ENCODE data around the gene LINGO3. TPM values are rescaled to one million over a fixed set of nuclear protein-coding genes. Genes with fewer than 3 reads are reported as not detected.

Gene LINGO3
- polyA plus RNA-seq, 3 donors, result 0.08 to 2.8 (median 2.2) TPM

DNA sequence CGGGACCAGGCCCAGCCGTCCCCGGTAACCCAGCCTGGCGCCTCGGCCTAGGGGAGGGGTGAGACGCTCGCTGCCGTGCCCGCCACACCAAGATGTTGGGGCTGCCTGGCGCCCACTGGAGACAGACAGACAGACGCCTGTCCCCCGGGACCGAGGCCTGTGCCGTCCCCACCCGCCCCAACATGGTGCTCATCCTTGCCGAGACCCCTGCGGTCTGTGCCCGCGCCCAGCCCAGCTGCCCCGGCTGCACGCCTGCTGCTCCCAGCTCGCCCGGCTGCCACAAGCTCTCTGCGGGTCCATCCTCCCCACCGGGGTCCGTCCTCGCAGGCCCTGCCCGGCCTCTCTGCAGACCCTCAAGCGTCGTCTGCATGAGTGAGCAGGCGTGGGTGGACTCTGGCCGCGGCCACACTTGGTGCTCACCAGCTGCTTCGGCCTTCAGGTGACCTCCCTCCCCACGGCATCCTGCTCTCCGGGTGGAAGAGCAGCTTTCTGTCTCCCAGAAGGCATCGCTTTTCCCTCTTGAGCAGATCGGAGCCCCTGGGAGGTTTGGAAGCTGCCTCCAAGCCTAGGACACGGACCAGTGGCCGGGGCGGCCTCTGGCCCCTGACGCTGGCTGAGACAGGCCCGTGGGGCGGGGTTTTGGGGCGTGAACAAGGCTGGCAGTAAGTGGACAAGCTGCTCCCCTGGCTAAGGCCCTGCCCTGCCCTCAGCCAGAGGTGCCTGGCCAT lies 45.4 kb upstream of the LINGO3 start:
- Histone ChIP-seq H2AFZ (ENCODE audit: insufficient read depth, low read depth, low read length, poor library complexity, severe bottlenecking) (no peak overlapping the region), H3K27ac (ENCODE audit: low read depth in 1 of 2, low read length in 2 of 2) (no peak overlapping the region), H3K4me2 (replicated peaks; ENCODE audit: extremely low read depth, low read length, poor library complexity, severe bottlenecking) (no peak overlapping the region), H3K9ac (ENCODE audit: insufficient read depth, low read length, poor library complexity, severe bottlenecking) (no peak overlapping the region), H3K4me3 (replicated peaks in 1 of 3; ENCODE audit: low read depth in 2 of 3, low read length in 3 of 3) (no peak overlapping the region), H3K9me3 (replicated peaks in 1 of 2; ENCODE audit: control insufficient read depth in 1 of 2, insufficient read depth in 1 of 2, low read length in 2 of 2) (no peaks in the 10 kb centered on the region), H3K79me2 (ENCODE audit: insufficient read depth, low read length) (no peaks in the 10 kb centered on the region), H4K20me1 (ENCODE audit: insufficient read depth, low read length) (no peaks in the 10 kb centered on the region), H3K4me1 (ENCODE audit: control insufficient read depth in 1 of 2, insufficient read depth in 2 of 2, low read length in 2 of 2) (no peaks in the 10 kb centered on the region), H3K36me3 (replicated peaks in 1 of 2; ENCODE audit: control insufficient read depth in 1 of 2, insufficient read depth in 2 of 2, low read length in 2 of 2) (peaks cover 13 to 26% of the 10 kb centered on the region in 2 donors), H3K27me3 (ENCODE audit: control insufficient read depth in 2 of 2, insufficient read depth in 2 of 2, low read length in 2 of 2) (peaks cover 0 to 3% of the 10 kb centered on the region in 2 donors)
- H3K4me1 Mint-ChIP-seq, result no peaks in the 10 kb centered on the region
- peaks cover 0 to 14% of the 10 kb centered on the region in 2 donors for H3K36me3 Mint-ChIP-seq
- intact Hi-C loops (cut with micrococcal nuclease), result no loop called here
- H3K27me3 Mint-ChIP-seq (ENCODE audit: low read depth in 3 of 3), result peaks cover 0 to 6% (median 0%) of the 10 kb centered on the region in 3 donors
- WGBS (ENCODE audit: insufficient coverage), result 92% methylated on average over 45 of the region's 45 CpGs
- H3K27ac Mint-ChIP-seq, result no peak overlapping the region
- no peaks in the 10 kb centered on the region for H3K9me3 Mint-ChIP-seq
- TF ChIP-seq, protein P1, sequence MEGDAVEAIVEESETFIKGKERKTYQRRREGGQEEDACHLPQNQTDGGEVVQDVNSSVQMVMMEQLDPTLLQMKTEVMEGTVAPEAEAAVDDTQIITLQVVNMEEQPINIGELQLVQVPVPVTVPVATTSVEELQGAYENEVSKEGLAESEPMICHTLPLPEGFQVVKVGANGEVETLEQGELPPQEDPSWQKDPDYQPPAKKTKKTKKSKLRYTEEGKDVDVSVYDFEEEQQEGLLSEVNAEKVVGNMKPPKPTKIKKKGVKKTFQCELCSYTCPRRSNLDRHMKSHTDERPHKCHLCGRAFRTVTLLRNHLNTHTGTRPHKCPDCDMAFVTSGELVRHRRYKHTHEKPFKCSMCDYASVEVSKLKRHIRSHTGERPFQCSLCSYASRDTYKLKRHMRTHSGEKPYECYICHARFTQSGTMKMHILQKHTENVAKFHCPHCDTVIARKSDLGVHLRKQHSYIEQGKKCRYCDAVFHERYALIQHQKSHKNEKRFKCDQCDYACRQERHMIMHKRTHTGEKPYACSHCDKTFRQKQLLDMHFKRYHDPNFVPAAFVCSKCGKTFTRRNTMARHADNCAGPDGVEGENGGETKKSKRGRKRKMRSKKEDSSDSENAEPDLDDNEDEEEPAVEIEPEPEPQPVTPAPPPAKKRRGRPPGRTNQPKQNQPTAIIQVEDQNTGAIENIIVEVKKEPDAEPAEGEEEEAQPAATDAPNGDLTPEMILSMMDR (IDR thresholded peaks at IDR 0.05), result no peak
- no peak for DNase-seq
- no peak overlapping the region for H3K4me3 Mint-ChIP-seq

DNA sequence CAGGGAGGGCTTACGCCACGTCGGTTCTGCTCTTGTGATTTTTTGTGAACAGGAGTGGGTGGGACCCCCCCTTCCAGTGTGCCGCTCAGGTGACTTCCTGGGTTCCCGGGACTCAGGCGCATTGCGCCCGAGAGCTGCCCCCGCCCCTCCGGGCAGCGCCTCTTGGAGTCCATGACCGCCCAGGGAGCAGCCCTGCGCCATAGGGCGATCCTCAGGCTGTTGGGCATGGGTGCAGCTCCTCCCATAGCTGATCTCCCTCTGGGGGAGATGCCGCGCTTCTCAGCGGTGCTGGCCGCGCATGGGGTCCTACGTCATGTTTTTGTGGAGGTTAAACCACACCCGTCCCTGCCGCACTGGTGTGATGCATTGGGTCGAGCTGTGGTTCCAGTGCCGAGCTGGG lies 44.2 kb upstream of the LINGO3 start:
- H3K27ac Mint-ChIP-seq, result no peak overlapping the region
- no peaks in the 10 kb centered on the region for H4K20me1 ChIP-seq (ENCODE audit: insufficient read depth, low read length)
- H3K27ac ChIP-seq (ENCODE audit: low read depth in 1 of 2, low read length in 2 of 2), result no peak overlapping the region
- peaks cover 0 to 14% of the 10 kb centered on the region in 2 donors for H3K36me3 Mint-ChIP-seq
- no peak overlapping the region for H3K9ac ChIP-seq (ENCODE audit: insufficient read depth, low read length, poor library complexity, severe bottlenecking)
- peaks cover 0 to 2% (median 0%) of the 10 kb centered on the region in 3 donors for H3K27me3 Mint-ChIP-seq (ENCODE audit: low read depth in 3 of 3)
- H3K27me3 ChIP-seq (ENCODE audit: control insufficient read depth in 2 of 2, insufficient read depth in 2 of 2, low read length in 2 of 2), result no peaks in the 10 kb centered on the region
- H3K9me3 Mint-ChIP-seq, result no peaks in the 10 kb centered on the region
- 93% methylated on average over 13 of the region's 24 CpGs for WGBS (ENCODE audit: insufficient coverage)
- no peak for DNase-seq
- H3K36me3 ChIP-seq (replicated peaks in 1 of 2; ENCODE audit: control insufficient read depth in 1 of 2, insufficient read depth in 2 of 2, low read length in 2 of 2), result peaks cover 13 to 26% of the 10 kb centered on the region in 2 donors
- no peak overlapping the region for H3K4me2 ChIP-seq (replicated peaks; ENCODE audit: extremely low read depth, low read length, poor library complexity, severe bottlenecking)
- H3K4me1 ChIP-seq (ENCODE audit: control insufficient read depth in 1 of 2, insufficient read depth in 2 of 2, low read length in 2 of 2), result no peaks in the 10 kb centered on the region
- intact Hi-C loops (cut with micrococcal nuclease), result no loop called here
- H2AFZ ChIP-seq (ENCODE audit: insufficient read depth, low read depth, low read length, poor library complexity, severe bottlenecking), result no peak overlapping the region
- H3K79me2 ChIP-seq (ENCODE audit: insufficient read depth, low read length), result no peaks in the 10 kb centered on the region
- no peaks in the 10 kb centered on the region for H3K4me1 Mint-ChIP-seq
- TF ChIP-seq, protein P1 (IDR thresholded peaks at IDR 0.05), result no peak
- no peak overlapping the region for H3K4me3 ChIP-seq (replicated peaks in 1 of 3; ENCODE audit: low read depth in 2 of 3, low read length in 3 of 3)
- H3K9me3 ChIP-seq (replicated peaks in 1 of 2; ENCODE audit: control insufficient read depth in 1 of 2, insufficient read depth in 1 of 2, low read length in 2 of 2), result no peaks in the 10 kb centered on the region
- H3K4me3 Mint-ChIP-seq, result no peak overlapping the region

Data from CD14-positive monocyte (primary cell).